IMR-90 (cell line): ENCODE measurements around the gene FXYD4. TPM values are rescaled to one million over a fixed set of nuclear protein-coding genes. Genes with fewer than 3 reads are reported as not detected.

Source experiments
- ATAC-seq: fragments of 200-7000 bp; cut with Tn5 transposase; 2 replicates; pipeline ENCODE4 v1.9.1; 2020; ENCODE audit warnings: low read depth, mild to moderate bottlenecking, moderate library complexity
- BruUV-seq: library from RNA; stranded (reverse); fragments of 400-500 nt; replicated peaks from 2 replicates; lab custom pipeline; 2021; lab: Mats Ljungman, UMichigan
- CTCF ChIA-PET: fragments of 300-600 bp; formaldehyde crosslinking; extraction: SDS; loops from one replicate; lab custom pipeline; 2021; ENCODE audit warnings: antibody characterized with exemption; lab: Yijun Ruan, JAX
- POLR2A ChIA-PET: fragments of 300-600 bp; sonication (Branson Sonifier 250); formaldehyde crosslinking; loops from one replicate; lab custom pipeline; 2022; ENCODE audit warnings: antibody characterized with exemption; ENCODE audit not compliant: unreplicated experiment; lab: Charles Lee
- DNase-seq: peaks from one replicate; pipeline ENCODE4 v3.0.0; 2013
- H2AFZ ChIP-seq: replicated peaks from 2 replicates; pipeline ENCODE3; 2013; ENCODE audit warnings: low read length, mild to moderate bottlenecking; ENCODE audit not compliant: poor library complexity
- H2AK5ac ChIP-seq: 2 replicates; pipeline ENCODE4 v1.6.1; 2013; ENCODE audit warnings: low read depth, low read length, inconsistent platforms
- H2AK9ac ChIP-seq: replicated peaks from 2 replicates; pipeline ENCODE3; 2013; ENCODE audit warnings: mild to moderate bottlenecking, low read depth, low read length, moderate library complexity; ENCODE audit not compliant: poor library complexity
- H2BK120ac ChIP-seq: 2 replicates; pipeline ENCODE4 v1.6.1; 2013; ENCODE audit warnings: low read depth, low read length, inconsistent platforms
- H2BK15ac ChIP-seq: 3 replicates; pipeline ENCODE4 v1.6.1; 2013; ENCODE audit warnings: low read depth, low read length, inconsistent platforms
- H2BK20ac ChIP-seq: 2 replicates; pipeline ENCODE4 v1.6.1; 2013; ENCODE audit warnings: low read depth, mild to moderate bottlenecking, inconsistent platforms, low read length, moderate library complexity
- H2BK5ac ChIP-seq: 2 replicates; pipeline ENCODE4 v1.6.1; 2013; ENCODE audit warnings: mild to moderate bottlenecking, low read depth, low read length, inconsistent platforms; ENCODE audit not compliant: poor library complexity, severe bottlenecking
- H3K14ac ChIP-seq: replicated peaks from 2 replicates; pipeline ENCODE4 v1.6.1; 2013; ENCODE audit warnings: low read depth, low read length, inconsistent platforms
- H3K18ac ChIP-seq: 2 replicates; pipeline ENCODE4 v1.6.1; 2013; ENCODE audit warnings: low read depth, low read length, control low read depth
- H3K23ac ChIP-seq: 2 replicates; pipeline ENCODE4 v1.6.1; 2013; ENCODE audit warnings: low read depth, low read length, inconsistent platforms
- H3K27ac ChIP-seq: 2 replicates; pipeline ENCODE4 v1.5.1; 2013; ENCODE audit warnings: mild to moderate bottlenecking, control low read depth, low read length; ENCODE audit not compliant: insufficient read depth
- H3K27me3 ChIP-seq: 2 replicates; pipeline ENCODE4 v1.6.1; 2013; ENCODE audit warnings: low read length; ENCODE audit not compliant: control insufficient read depth, insufficient read depth
- H3K36me3 ChIP-seq: 2 replicates; pipeline ENCODE4 v1.6.1; 2013; ENCODE audit warnings: low read length, mixed read lengths; ENCODE audit not compliant: control insufficient read depth, insufficient read depth
- H3K4ac ChIP-seq: 2 replicates; pipeline ENCODE4 v1.6.1; 2013; ENCODE audit warnings: low read depth, low read length, inconsistent platforms
- H3K4me1 ChIP-seq: 2 replicates; pipeline ENCODE4 v1.6.1; 2013; ENCODE audit warnings: low read length, mixed read lengths; ENCODE audit not compliant: control insufficient read depth, insufficient read depth
- H3K4me2 ChIP-seq: 2 replicates; pipeline ENCODE4 v1.6.1; 2013; ENCODE audit warnings: low read depth, mild to moderate bottlenecking, control low read depth, low read length, moderate library complexity
- H3K4me3 ChIP-seq: 2 replicates; pipeline ENCODE4 v1.5.1; 2013; ENCODE audit warnings: low read depth, mild to moderate bottlenecking, control low read depth, low read length, moderate library complexity; ENCODE audit not compliant: insufficient read depth
- H3K56ac ChIP-seq: 2 replicates; pipeline ENCODE4 v1.6.1; 2013; ENCODE audit warnings: low read length, inconsistent platforms; ENCODE audit not compliant: insufficient read depth; ENCODE audit errors: extremely low read depth
- H3K79me1 ChIP-seq, 2 experiments: 2 replicates each; pipeline ENCODE4 v1.6.1; 2013; ENCODE audit warnings: low read length in 2 of 2, inconsistent platforms in 1 of 2, low read depth in 1 of 2
- H3K9ac ChIP-seq: 2 replicates; pipeline ENCODE4 v1.6.1; 2013; ENCODE audit warnings: low read depth, low read length, control low read depth
- H3K9me1 ChIP-seq: 2 replicates; pipeline ENCODE4 v1.6.1; 2013; ENCODE audit warnings: low read length, inconsistent platforms; ENCODE audit not compliant: insufficient read depth
- H3K9me3 ChIP-seq: 2 replicates; pipeline ENCODE4 v1.6.1; 2013; ENCODE audit warnings: low read length; ENCODE audit not compliant: control insufficient read depth, insufficient read depth
- H4K20me1 ChIP-seq: 2 replicates; pipeline ENCODE4 v1.6.1; 2013; ENCODE audit warnings: low read length, inconsistent platforms; ENCODE audit not compliant: insufficient read depth
- H4K5ac ChIP-seq: 2 replicates; pipeline ENCODE4 v1.6.1; 2013; ENCODE audit warnings: mild to moderate bottlenecking, low read depth, low read length, control low read depth
- H4K8ac ChIP-seq, 2 experiments: 2 replicates each; pipeline ENCODE4 v1.6.1; 2013; ENCODE audit warnings: low read depth in 2 of 2, low read length in 2 of 2, control low read depth in 1 of 2, inconsistent platforms in 1 of 2
- H4K91ac ChIP-seq: 2 replicates; pipeline ENCODE4 v1.6.1; 2013; ENCODE audit warnings: low read depth, low read length, inconsistent platforms; ENCODE audit not compliant: insufficient read depth
- BHLHE40 ChIP-seq: fragments of 150-350 bp; IDR thresholded peaks from 2 replicates; pipeline ENCODE4 v1.6.1; 2016; ENCODE audit warnings: mild to moderate bottlenecking, low read depth, low read length
- CEBPB ChIP-seq: IDR thresholded peaks from 2 replicates; pipeline ENCODE4 v1.6.1; 2012; ENCODE audit warnings: low read depth, low read length, improper control_type of control experiment
- CHD1 ChIP-seq: IDR thresholded peaks from 2 replicates; pipeline ENCODE4 v1.6.1; 2012; ENCODE audit warnings: low read depth, low read length, improper control_type of control experiment
- CTCF ChIP-seq: conservative IDR thresholded peaks from 2 replicates; pipeline ENCODE4 v1.5.1; 2012; ENCODE audit warnings: mild to moderate bottlenecking, low read depth, low read length, improper control_type of control experiment
- FOS ChIP-seq: fragments of 150-350 bp; IDR thresholded peaks from 2 replicates; pipeline ENCODE4 v1.6.1; 2016; ENCODE audit warnings: low read depth, low read length
- MAFK ChIP-seq: IDR thresholded peaks from 2 replicates; pipeline ENCODE4 v1.6.1; 2012; ENCODE audit warnings: low read depth, low read length, improper control_type of control experiment
- MAZ ChIP-seq: IDR thresholded peaks from 2 replicates; pipeline ENCODE4 v1.6.1; 2012; ENCODE audit warnings: low read depth, mild to moderate bottlenecking, low read length, improper control_type of control experiment, moderate library complexity, borderline replicate concordance
- MXI1 ChIP-seq: IDR thresholded peaks from 2 replicates; pipeline ENCODE4 v1.6.1; 2012; ENCODE audit warnings: low read depth, mild to moderate bottlenecking, low read length, moderate library complexity, borderline replicate concordance
- NFE2L2 ChIP-seq: fragments of 150-350 bp; IDR thresholded peaks from 2 replicates; pipeline ENCODE4 v1.6.1; 2016; ENCODE audit warnings: low read depth, mild to moderate bottlenecking, low read length
- POLR2A ChIP-seq: IDR thresholded peaks from 2 replicates; pipeline ENCODE4 v1.6.1; 2012; ENCODE audit warnings: mild to moderate bottlenecking, low read depth, low read length
- RAD21 ChIP-seq: IDR thresholded peaks from 2 replicates; pipeline ENCODE4 v1.6.1; 2012; ENCODE audit warnings: low read length, improper control_type of control experiment
- RCOR1 ChIP-seq: IDR thresholded peaks from 2 replicates; pipeline ENCODE4 v1.6.1; 2012; ENCODE audit warnings: mild to moderate bottlenecking, low read length, improper control_type of control experiment; ENCODE audit not compliant: insufficient replicate concordance
- RFX5 ChIP-seq: IDR thresholded peaks from 2 replicates; pipeline ENCODE4 v1.8.0; 2012; ENCODE audit warnings: low read depth, mild to moderate bottlenecking, low read length, moderate library complexity
- SMC3 ChIP-seq: fragments of 150-350 bp; IDR thresholded peaks from 2 replicates; pipeline ENCODE4 v1.6.1; 2016; ENCODE audit warnings: low read depth, mild to moderate bottlenecking, antibody characterized with exemption, low read length, moderate library complexity
- WGBS, 2 experiments: methylation state at CpG; one replicate each; pipeline versions ENCODE4 v1.1.5 to v1.1.7; 2013; ENCODE audit warnings: missing lambda C conversion rate in 2 of 2; ENCODE audit not compliant: insufficient read length in 1 of 2; ENCODE audit errors: extremely low coverage in 2 of 2; 5-methylcytosine and 5-hydroxymethylcytosine counted together
- dilution Hi-C: fragments of 300-500 bp; cut with HindIII; formaldehyde crosslinking; loops from one replicate; pipeline ENCODE4 v1.14.3; 2018; ENCODE audit warnings: low sequenced_read_pairs; ENCODE audit not compliant: unreplicated experiment
- in situ Hi-C: fragments of 300-500 bp; cut with MboI; formaldehyde crosslinking; loops from 3 replicates; pipeline ENCODE4 v1.14.3; 2019; ENCODE audit warnings: low sequenced_read_pairs, inconsistent platforms, mixed read lengths
- intact Hi-C: fragments of 100-400 bp; cut with micrococcal nuclease; formaldehyde crosslinking; loops from 2 replicates; pipeline ENCODE4 v1.10.0; 2022
- polyA plus RNA-seq, 3 experiments: library from polyadenylated mRNA; depleted of rRNA; stranded (reverse); fragments of >200 nt; gene quantifications; 2 replicates each; pipeline ENCODE4 v1.2.3, GENCODE V29; 2012; ENCODE audit warnings: low replicate concordance in 1 of 3
- total RNA-seq: library from RNA; depleted of rRNA; stranded (reverse); fragments of >200 nt; gene quantifications from 2 replicates; pipeline ENCODE4 v1.2.3, GENCODE V29; 2012
- TF ChIP-seq, protein P1 (sequence below): fragments of 150-350 bp; IDR thresholded peaks from 2 replicates; pipeline ENCODE4 v1.6.1; 2017; ENCODE audit warnings: mild to moderate bottlenecking, antibody characterized with exemption, low read length, low read depth
- TF ChIP-seq, protein P2 (sequence below): fragments of 150-350 bp; IDR thresholded peaks from 2 replicates; pipeline ENCODE4 v1.6.1; 2016; ENCODE audit warnings: low read depth, mild to moderate bottlenecking, low read length, moderate library complexity, borderline replicate concordance

Gene FXYD4
- total and polyA plus RNA-seq, 2 of the 4 experiments (the other 2 are of a cell fraction), result not detected

GRCh38 chr10:43377424-43377883 lies 6.0 kb downstream of the FXYD4 start:
- H3K56ac ChIP-seq, result no peak overlapping the region
- H2AK5ac ChIP-seq, result no peak overlapping the region
- H4K5ac ChIP-seq, result no peak overlapping the region
- no peak overlapping the region for H3K27ac ChIP-seq
- no peak overlapping the region for H4K8ac ChIP-seq
- TF ChIP-seq CHD1, result no peak
- TF ChIP-seq, protein P1, sequence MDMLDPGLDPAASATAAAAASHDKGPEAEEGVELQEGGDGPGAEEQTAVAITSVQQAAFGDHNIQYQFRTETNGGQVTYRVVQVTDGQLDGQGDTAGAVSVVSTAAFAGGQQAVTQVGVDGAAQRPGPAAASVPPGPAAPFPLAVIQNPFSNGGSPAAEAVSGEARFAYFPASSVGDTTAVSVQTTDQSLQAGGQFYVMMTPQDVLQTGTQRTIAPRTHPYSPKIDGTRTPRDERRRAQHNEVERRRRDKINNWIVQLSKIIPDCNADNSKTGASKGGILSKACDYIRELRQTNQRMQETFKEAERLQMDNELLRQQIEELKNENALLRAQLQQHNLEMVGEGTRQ, result no peak
- TF ChIP-seq CTCF, result no peak
- no peak for TF ChIP-seq MAFK
- no peak for TF ChIP-seq CEBPB
- TF ChIP-seq FOS, result no peak
- TF ChIP-seq BHLHE40, result no peak
- no peak for TF ChIP-seq MAZ
- no peak for TF ChIP-seq NFE2L2
- no peak for TF ChIP-seq RAD21
- TF ChIP-seq RFX5, result no peak
- TF ChIP-seq, protein P2, sequence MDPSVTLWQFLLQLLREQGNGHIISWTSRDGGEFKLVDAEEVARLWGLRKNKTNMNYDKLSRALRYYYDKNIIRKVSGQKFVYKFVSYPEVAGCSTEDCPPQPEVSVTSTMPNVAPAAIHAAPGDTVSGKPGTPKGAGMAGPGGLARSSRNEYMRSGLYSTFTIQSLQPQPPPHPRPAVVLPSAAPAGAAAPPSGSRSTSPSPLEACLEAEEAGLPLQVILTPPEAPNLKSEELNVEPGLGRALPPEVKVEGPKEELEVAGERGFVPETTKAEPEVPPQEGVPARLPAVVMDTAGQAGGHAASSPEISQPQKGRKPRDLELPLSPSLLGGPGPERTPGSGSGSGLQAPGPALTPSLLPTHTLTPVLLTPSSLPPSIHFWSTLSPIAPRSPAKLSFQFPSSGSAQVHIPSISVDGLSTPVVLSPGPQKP, result no peak
- no peak for TF ChIP-seq POLR2A
- no peak for TF ChIP-seq SMC3
- no peak for TF ChIP-seq MXI1
- TF ChIP-seq RCOR1, result no peak
- no peak overlapping the region for H2AK9ac ChIP-seq
- no peak overlapping the region for H2BK20ac ChIP-seq
- H2AFZ ChIP-seq, result no peak overlapping the region
- ChIA-PET CTCF (no interaction called here), POLR2A (no interaction called here)
- H4K20me1 ChIP-seq, result no peaks in the 10 kb centered on the region
- no peak overlapping the region for H3K9ac ChIP-seq
- H3K18ac ChIP-seq, result no peak overlapping the region
- H3K4me3 ChIP-seq, result no peak overlapping the region
- no peaks in the 10 kb centered on the region for H3K9me3 ChIP-seq
- H3K36me3 ChIP-seq, result no peaks in the 10 kb centered on the region
- intact Hi-C loops, result no loop called here
- no peak overlapping the region for H2BK120ac ChIP-seq
- in situ Hi-C loops, result no loop called here
- no TSS peak for BruUV-seq
- WGBS, 2 experiments, result 56% methylated on average over 9 of the region's 13 CpGs; no CpG with 5 or more reads in 1 of the 2 experiments
- no peaks in the 10 kb centered on the region for H3K79me1 ChIP-seq
- H2BK5ac ChIP-seq, result no peak overlapping the region
- DNase-seq (no peak), ATAC-seq (no peak)
- dilution Hi-C loops, result no loop called here
- H3K4me1 ChIP-seq, result no peaks in the 10 kb centered on the region
- no peak overlapping the region for H4K91ac ChIP-seq
- no peak overlapping the region for H3K14ac ChIP-seq
- H3K27me3 ChIP-seq, result peaks cover 15% of the 10 kb centered on the region
- H3K9me1 ChIP-seq, result no peaks in the 10 kb centered on the region
- H2BK15ac ChIP-seq, result no peak overlapping the region
- H3K4ac ChIP-seq, result no peak overlapping the region
- H3K4me2 ChIP-seq, result no peak overlapping the region
- no peak overlapping the region for H3K23ac ChIP-seq
